ENCODE results near the gene AQP1. TPM values are rescaled to one million over a fixed set of nuclear protein-coding genes. Genes with fewer than 3 reads are reported as not detected.

The AQP1 gene
- total and polyA plus RNA-seq, 2 donors (not counting 1 experiment from before 2014, with no cell fraction given): not detected

GRCh38 chr7:30894009-30894408 is 17.6 kb upstream of the AQP1 start:
- TF ChIP-seq EZH2 (IDR thresholded peaks at IDR 0.05; ENCODE audit: borderline replicate concordance, insufficient read depth, low read depth, low read length, poor library complexity, severe bottlenecking) (no peak), CTCF (IDR thresholded peaks at IDR 0.05) (no peak)
- POLR2A ChIA-PET: no interaction called here
- no peaks in the 10 kb centered on the region for H3K4me1 ChIP-seq (ENCODE audit: control insufficient read depth in 2 of 2, insufficient read depth in 2 of 2, low read length in 2 of 2)

GRCh38 chr7:30894866-30895605 is 16.6 kb upstream of the AQP1 start:
- Histone ChIP-seq H3K36me3 (replicated peaks in 1 of 2; ENCODE audit: control extremely low read depth in 1 of 2, control insufficient read depth in 1 of 2, extremely low read depth in 1 of 2, insufficient read depth in 2 of 2, low read length in 1 of 2) (no peaks in the 10 kb centered on the region), H3K4me2 (replicated peaks; ENCODE audit: low read depth, low read length, poor library complexity, severe bottlenecking) (no peak overlapping the region), H3K27me3 (replicated peaks in 1 of 4; ENCODE audit: control extremely low read depth in 1 of 4, control insufficient read depth in 3 of 4, insufficient read depth in 4 of 4, low read length in 3 of 4) (no peaks in the 10 kb centered on the region), H4K20me1 (ENCODE audit: control insufficient read depth, insufficient read depth, low read length, poor library complexity, severe bottlenecking) (no peaks in the 10 kb centered on the region), H3K79me2 (ENCODE audit: control insufficient read depth, insufficient read depth, low read length) (no peaks in the 10 kb centered on the region), H3K4me1 (ENCODE audit: control insufficient read depth in 2 of 2, insufficient read depth in 2 of 2, low read length in 2 of 2) (no peaks in the 10 kb centered on the region), H3K27ac (ENCODE audit: low read length in 2 of 2) (no peak overlapping the region), H3K9me3 (ENCODE audit: control extremely low read depth in 1 of 3, control insufficient read depth in 2 of 3, insufficient read depth in 1 of 3, low read length in 2 of 3) (peaks cover 0 to 13% (median 0%) of the 10 kb centered on the region in 3 donors), H3K4me3 (ENCODE audit: control extremely low read depth in 1 of 5, extremely low read depth in 1 of 5, insufficient read depth in 1 of 5, low read depth in 2 of 5, low read length in 4 of 5) (no peak overlapping the region), H3K9ac (ENCODE audit: low read length) (no peak overlapping the region), H2AFZ (ENCODE audit: insufficient read depth, low read depth, low read length, poor library complexity, severe bottlenecking) (no peak overlapping the region)
- H3K27me3 Mint-ChIP-seq: peaks cover 12% of the 10 kb centered on the region
- intact Hi-C loops (cut with micrococcal nuclease): no loop called here
- peaks cover 9% of the 10 kb centered on the region for H3K9me3 Mint-ChIP-seq (ENCODE audit: insufficient read depth)
- ChIA-PET CTCF (no interaction called here), POLR2A (no interaction called here)
- H3K4me3 Mint-ChIP-seq: no peak overlapping the region
- DNase-seq (no peak), ATAC-seq (ENCODE audit: low read depth) (no peak)
- H3K27ac Mint-ChIP-seq: no peak overlapping the region
- 91% methylated on average over 13 of the region's 14 CpGs for WGBS (ENCODE audit: insufficient coverage)
- TF ChIP-seq EZH2 (IDR thresholded peaks at IDR 0.05; ENCODE audit: borderline replicate concordance, insufficient read depth, low read depth, low read length, poor library complexity, severe bottlenecking) (no peak), CTCF (IDR thresholded peaks at IDR 0.05) (no peak)
- no peaks in the 10 kb centered on the region for H3K4me1 Mint-ChIP-seq

More at GRCh38 chr7:30894009-30894408, 17.6 kb upstream of the AQP1 start:
- Histone ChIP-seq H3K27me3 (replicated peaks in 1 of 4; ENCODE audit: control extremely low read depth in 1 of 4, control insufficient read depth in 3 of 4, insufficient read depth in 4 of 4, low read length in 3 of 4) (no peaks in the 10 kb centered on the region), H3K27ac (ENCODE audit: low read length in 2 of 2) (no peak overlapping the region), H3K4me3 (ENCODE audit: control extremely low read depth in 1 of 5, extremely low read depth in 1 of 5, insufficient read depth in 1 of 5, low read depth in 2 of 5, low read length in 4 of 5) (no peak overlapping the region), H3K79me2 (ENCODE audit: control insufficient read depth, insufficient read depth, low read length) (no peaks in the 10 kb centered on the region), H3K9me3 (ENCODE audit: control extremely low read depth in 1 of 3, control insufficient read depth in 2 of 3, insufficient read depth in 1 of 3, low read length in 2 of 3) (peaks cover 0 to 13% (median 0%) of the 10 kb centered on the region in 3 donors), H3K4me2 (replicated peaks; ENCODE audit: low read depth, low read length, poor library complexity, severe bottlenecking) (no peak overlapping the region), H4K20me1 (ENCODE audit: control insufficient read depth, insufficient read depth, low read length, poor library complexity, severe bottlenecking) (no peaks in the 10 kb centered on the region), H2AFZ (ENCODE audit: insufficient read depth, low read depth, low read length, poor library complexity, severe bottlenecking) (no peak overlapping the region), H3K36me3 (replicated peaks in 1 of 2; ENCODE audit: control extremely low read depth in 1 of 2, control insufficient read depth in 1 of 2, extremely low read depth in 1 of 2, insufficient read depth in 2 of 2, low read length in 1 of 2) (no peaks in the 10 kb centered on the region), H3K9ac (ENCODE audit: low read length) (no peak overlapping the region)
- Mint-ChIP-seq H3K27ac (no peak overlapping the region), H3K4me1 (no peaks in the 10 kb centered on the region), H3K9me3 (ENCODE audit: insufficient read depth) (peaks cover 9% of the 10 kb centered on the region), H3K27me3 (peaks cover 12% of the 10 kb centered on the region), H3K4me3 (no peak overlapping the region)
- 45% methylated on average over 1 of the region's 1 CpG for WGBS (ENCODE audit: insufficient coverage)
- ATAC-seq (ENCODE audit: low read depth) (no peak), DNase-seq (no peak)
- intact Hi-C loops (cut with micrococcal nuclease): no loop called here
- CTCF ChIA-PET: no interaction called here
